Panc1 (cell line): ENCODE measurements around the gene NOMO2. TPM values are rescaled to one million over a fixed set of nuclear protein-coding genes. Genes with fewer than 3 reads are reported as not detected.
"Not testable (repeated sequence)": the region's sequence is repeated elsewhere in the genome, so short reads cannot be mapped to it uniquely, and the experiment has no call there.

ENCODE experiments used
- ATAC-seq: fragments of 200-7000 bp; cut with Tn5 transposase; 2 replicates; pipeline ENCODE4 v1.9.1; 2020; ENCODE audit warnings: mild to moderate bottlenecking, moderate library complexity
- BruUV-seq: library from RNA; stranded (reverse); fragments of 400-500 nt; replicated peaks from 2 replicates; lab custom pipeline; 2021; lab: Mats Ljungman, UMichigan
- CTCF ChIA-PET: fragments of 300-600 bp; sonication (Branson Sonifier 250); formaldehyde crosslinking; loops from one replicate; lab custom pipeline; 2022; ENCODE audit warnings: antibody characterized with exemption; lab: Charles Lee
- POLR2A ChIA-PET: fragments of 300-600 bp; sonication (Branson Sonifier 250); formaldehyde crosslinking; loops from one replicate; lab custom pipeline; 2022; ENCODE audit warnings: antibody characterized with exemption; lab: Charles Lee
- DNase-seq: peaks from one replicate; pipeline ENCODE4 v3.0.0-alpha.2; 2010; ENCODE audit warnings: low read depth, low spot score
- H3K27ac ChIP-seq: 2 replicates; pipeline ENCODE4 v1.5.1; 2011; ENCODE audit warnings: mild to moderate bottlenecking, low read length, inconsistent platforms
- H3K27me3 ChIP-seq: fragments of 200-500 bp; sonication (Bioruptor generic); 2 replicates; pipeline ENCODE4 v1.6.0; 2014; ENCODE audit warnings: low read length, inconsistent platforms; ENCODE audit not compliant: control insufficient read depth, insufficient read depth
- H3K36me3 ChIP-seq: fragments of 200-500 bp; sonication (Bioruptor generic); 2 replicates; pipeline ENCODE4 v1.5.1; 2014; ENCODE audit warnings: inconsistent platforms, mild to moderate bottlenecking, low read length, moderate library complexity; ENCODE audit not compliant: control insufficient read depth, insufficient read depth
- H3K4me1 ChIP-seq: 2 replicates; pipeline ENCODE4 v1.5.1; 2011; ENCODE audit warnings: inconsistent platforms, mild to moderate bottlenecking, low read length, moderate library complexity; ENCODE audit not compliant: control insufficient read depth, insufficient read depth
- H3K4me3 ChIP-seq, 2 experiments: 2 replicates each; pipeline ENCODE4 v1.5.1; 2011 to 2012; ENCODE audit warnings: low read depth in 2 of 2, low read length in 2 of 2, mild to moderate bottlenecking in 2 of 2, inconsistent platforms in 1 of 2, moderate library complexity in 1 of 2
- H3K9me3 ChIP-seq: fragments of 200-500 bp; sonication (Bioruptor generic); 2 replicates; pipeline ENCODE4 v1.5.1; 2014; ENCODE audit warnings: low read depth, mild to moderate bottlenecking, inconsistent platforms, low read length, moderate library complexity; ENCODE audit not compliant: control insufficient read depth, insufficient read depth
- in situ Hi-C: cut with HindIII; loops from 2 replicates; pipeline ENCODE4 v1.10.0; 2016; ENCODE audit warnings: low sequenced_read_pairs, low pct_unique_long_range_greater_than_20kb
- intact Hi-C: fragments of 100-400 bp; cut with micrococcal nuclease; formaldehyde crosslinking; loops from one replicate; pipeline ENCODE4 v1.10.0; 2022; ENCODE audit not compliant: unreplicated experiment
- total RNA-seq: library from RNA; stranded (reverse); gene quantifications from one replicate; pipeline ENCODE4 v1.2.1, GENCODE V29; 2021; ENCODE audit not compliant: unreplicated experiment

Gene NOMO2
- total RNA-seq, 1 experiment from 2014 or later, result 293 TPM

DNA sequence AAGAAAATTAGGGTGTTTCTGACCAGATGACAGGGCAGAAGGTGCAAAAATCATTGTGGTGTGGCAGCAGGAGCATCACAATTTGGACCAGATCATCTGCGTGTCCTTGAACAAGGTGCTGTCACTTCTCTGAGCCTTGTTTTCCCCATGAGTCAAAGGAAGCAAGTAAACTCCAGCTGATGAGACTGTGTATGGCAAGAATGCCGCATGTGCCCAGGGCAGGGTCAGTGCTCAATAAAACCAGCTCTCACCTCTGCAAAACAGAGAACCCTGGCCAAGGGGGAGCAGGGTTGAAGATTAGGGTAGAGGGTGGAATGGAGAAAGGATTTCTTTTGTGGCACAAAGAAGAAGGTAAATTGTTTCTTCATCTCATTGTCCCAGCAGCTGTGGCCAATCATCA is 17.4 kb upstream of the NOMO2 start:
- intact Hi-C loops, H3K4me1 ChIP-seq, ATAC-seq, in situ Hi-C loops, DNase-seq, H3K9me3 ChIP-seq, H3K36me3 ChIP-seq, H3K27ac ChIP-seq, CTCF ChIA-PET, BruUV-seq, H3K4me3 ChIP-seq, POLR2A ChIA-PET, H3K27me3 ChIP-seq: not testable (repeated sequence)

DNA sequence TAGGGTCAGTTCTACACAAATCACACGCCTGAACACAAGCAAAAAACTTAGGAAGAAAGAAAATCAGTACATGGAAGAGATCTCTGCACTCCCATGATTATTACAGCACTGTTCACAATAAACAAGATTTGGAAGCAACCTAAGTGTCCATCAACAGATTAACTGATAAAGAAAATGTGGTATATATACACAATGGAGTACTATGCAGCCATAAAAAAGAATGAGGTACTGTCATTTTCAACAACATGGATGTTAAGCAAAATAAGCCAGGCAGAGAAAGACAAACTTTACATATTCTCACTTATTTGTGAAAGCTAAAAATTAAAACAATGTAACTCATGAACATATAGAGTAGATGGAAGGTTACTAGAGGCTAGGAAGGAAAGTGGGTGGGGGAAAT is 16.0 kb upstream of the NOMO2 start:
- POLR2A ChIA-PET, H3K36me3 ChIP-seq, in situ Hi-C loops, H3K4me1 ChIP-seq, H3K9me3 ChIP-seq, intact Hi-C loops, DNase-seq, CTCF ChIA-PET, BruUV-seq, H3K27ac ChIP-seq, H3K27me3 ChIP-seq, ATAC-seq, H3K4me3 ChIP-seq: not testable (repeated sequence)

DNA sequence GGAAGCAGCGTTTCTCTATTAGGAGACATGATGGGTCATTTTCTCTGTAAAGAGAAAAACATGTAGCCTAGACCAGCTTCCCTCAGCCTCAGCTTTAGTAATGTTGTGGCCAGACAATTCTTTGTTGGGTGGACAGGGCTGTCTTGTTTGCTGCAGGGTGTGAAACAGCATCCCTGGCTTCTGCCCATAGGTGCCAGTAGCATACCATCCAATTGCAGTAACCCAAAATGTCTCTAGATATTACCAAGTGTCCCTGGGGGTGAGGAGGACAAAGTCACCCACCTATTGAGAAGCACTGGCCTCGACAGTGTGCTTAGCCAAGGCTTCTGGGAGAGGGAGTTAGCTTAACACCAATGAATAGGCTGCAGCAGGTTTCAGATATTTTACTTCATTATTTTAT is 14.0 kb upstream of the NOMO2 start:
- peak; percentile 46; the same call in 1 of the 2 replicates for ATAC-seq
- H3K9me3 ChIP-seq, H3K4me1 ChIP-seq, H3K27ac ChIP-seq, intact Hi-C loops, H3K36me3 ChIP-seq, H3K27me3 ChIP-seq, H3K4me3 ChIP-seq, DNase-seq, CTCF ChIA-PET, BruUV-seq, in situ Hi-C loops, POLR2A ChIA-PET: not testable (repeated sequence)

DNA sequence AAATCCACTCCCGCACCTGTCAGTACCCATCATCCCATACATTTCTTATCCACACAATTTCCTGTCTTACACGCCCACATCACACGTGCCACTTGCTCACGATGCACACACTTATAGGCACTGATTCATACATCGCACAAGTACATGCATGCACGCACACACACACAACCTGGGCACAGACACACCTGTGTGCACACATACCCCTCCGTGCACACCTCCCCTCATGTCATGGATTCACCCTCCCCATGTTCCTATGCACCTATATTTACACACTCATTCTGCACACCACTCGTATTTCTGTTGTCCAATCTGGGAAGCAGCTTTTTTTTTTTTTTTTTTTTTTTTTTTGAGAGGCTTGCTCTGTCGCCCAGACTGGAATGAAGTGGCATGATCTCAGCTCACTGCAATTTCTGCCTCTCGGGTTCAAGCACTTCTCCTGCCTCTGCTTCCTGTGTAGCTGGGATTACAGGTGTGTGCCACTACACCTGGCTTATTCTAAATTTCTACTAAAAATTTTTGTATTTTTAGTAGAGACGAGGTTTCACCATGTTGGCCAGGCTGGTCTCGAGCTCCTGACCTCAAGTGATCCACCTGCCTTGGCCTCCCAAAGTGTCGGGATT is 13.5 kb upstream of the NOMO2 start:
- H3K9me3 ChIP-seq, BruUV-seq, ATAC-seq, H3K4me1 ChIP-seq, in situ Hi-C loops, CTCF ChIA-PET, H3K36me3 ChIP-seq, POLR2A ChIA-PET, H3K27me3 ChIP-seq, H3K27ac ChIP-seq, H3K4me3 ChIP-seq, intact Hi-C loops, DNase-seq: not testable (repeated sequence)

DNA sequence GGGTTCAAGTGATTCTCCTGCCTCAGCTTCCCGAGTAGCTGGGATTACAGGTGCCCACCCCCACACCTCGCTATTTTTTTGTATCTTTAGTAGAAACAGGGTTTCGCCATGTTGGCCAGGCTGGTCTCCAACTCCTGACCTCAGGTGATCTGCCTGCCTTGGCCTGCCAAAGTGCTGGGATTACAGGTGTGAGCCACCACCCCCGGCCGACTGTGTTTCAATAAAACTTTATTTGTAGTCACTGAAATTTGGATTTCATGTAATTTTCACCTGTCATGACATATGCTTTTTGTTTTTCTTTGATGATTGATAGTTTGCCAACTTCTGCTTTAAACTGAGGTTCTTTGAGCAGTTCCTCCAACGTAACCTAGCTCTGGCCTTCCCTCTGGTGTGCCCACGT is 12.0 kb upstream of the NOMO2 start:
- H3K27me3 ChIP-seq, CTCF ChIA-PET, in situ Hi-C loops, H3K4me1 ChIP-seq, POLR2A ChIA-PET, H3K9me3 ChIP-seq, DNase-seq, ATAC-seq, intact Hi-C loops, H3K36me3 ChIP-seq, H3K4me3 ChIP-seq, BruUV-seq, H3K27ac ChIP-seq: not testable (repeated sequence)

DNA sequence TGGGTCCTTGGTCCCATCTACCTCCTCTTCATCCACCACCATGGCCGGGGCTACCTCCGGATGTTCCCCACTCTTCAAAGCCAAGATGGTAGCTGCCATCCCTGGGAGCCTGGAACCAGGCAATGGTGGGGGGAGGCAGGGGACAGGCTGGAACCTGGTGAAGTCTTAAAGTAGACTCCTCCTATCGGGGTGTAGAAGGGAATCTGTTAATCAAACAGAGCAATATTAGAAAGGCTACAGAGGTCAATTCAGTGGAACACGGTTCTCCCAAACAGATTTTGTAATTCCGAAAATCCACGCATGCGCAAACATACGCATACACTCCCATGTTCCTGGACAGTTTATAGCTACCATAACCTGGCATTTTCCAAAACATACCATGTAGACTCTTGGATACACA is 11.1 kb upstream of the NOMO2 start:
- POLR2A ChIA-PET, H3K9me3 ChIP-seq, in situ Hi-C loops, H3K27ac ChIP-seq, H3K4me1 ChIP-seq, CTCF ChIA-PET, DNase-seq, H3K4me3 ChIP-seq, intact Hi-C loops, H3K36me3 ChIP-seq, BruUV-seq, ATAC-seq, H3K27me3 ChIP-seq: not testable (repeated sequence)

DNA sequence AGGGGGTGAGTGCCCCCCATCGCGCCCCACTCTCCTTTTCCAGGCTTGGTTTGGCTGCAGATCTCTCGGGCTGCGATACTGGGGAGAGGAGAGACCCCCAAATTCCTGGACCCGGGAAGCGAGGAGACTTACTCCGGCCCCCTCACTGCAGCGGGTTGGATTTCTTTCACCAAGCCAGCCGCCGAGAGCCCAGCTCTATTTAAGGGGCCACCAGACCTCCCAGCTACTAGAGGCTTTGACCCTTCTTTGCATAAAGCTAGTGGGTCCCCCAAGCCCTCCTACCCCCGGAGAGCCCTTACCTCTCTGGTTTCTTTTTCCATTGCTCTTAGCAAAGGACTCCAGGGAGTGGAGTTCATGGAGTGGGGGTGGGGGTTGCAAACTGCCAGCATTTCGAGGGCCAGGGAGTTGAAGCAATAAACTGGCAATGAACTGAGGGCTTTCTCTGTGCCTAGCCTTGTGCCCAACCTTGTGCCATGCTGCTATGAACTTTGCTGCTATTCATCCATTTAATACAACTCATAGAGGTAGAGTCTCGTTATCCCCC is 9.5 kb upstream of the NOMO2 start:
- intact Hi-C loops, CTCF ChIA-PET, DNase-seq, H3K36me3 ChIP-seq, H3K9me3 ChIP-seq, POLR2A ChIA-PET, in situ Hi-C loops, H3K4me1 ChIP-seq, H3K27me3 ChIP-seq, BruUV-seq, H3K27ac ChIP-seq: not testable (repeated sequence)
- peak overlapping the region; percentile 21 to 31 for H3K4me3 ChIP-seq
- ATAC-seq, result peak; percentile 52
